NCI-H748 treated with DMSO at 0.1 percent for 48 hours (cell line): Measurements from ENCODE around the gene GPR85.
"Not testable (repeated sequence)": the region's sequence is repeated elsewhere in the genome, so short reads cannot be mapped to it uniquely, and the experiment has no call there.

ENCODE experiments used
- DNase-seq: peaks from one replicate; lab custom pipeline; 2025; lab: John Stamatoyannopoulos, UW

The GPR85 gene

DNA sequence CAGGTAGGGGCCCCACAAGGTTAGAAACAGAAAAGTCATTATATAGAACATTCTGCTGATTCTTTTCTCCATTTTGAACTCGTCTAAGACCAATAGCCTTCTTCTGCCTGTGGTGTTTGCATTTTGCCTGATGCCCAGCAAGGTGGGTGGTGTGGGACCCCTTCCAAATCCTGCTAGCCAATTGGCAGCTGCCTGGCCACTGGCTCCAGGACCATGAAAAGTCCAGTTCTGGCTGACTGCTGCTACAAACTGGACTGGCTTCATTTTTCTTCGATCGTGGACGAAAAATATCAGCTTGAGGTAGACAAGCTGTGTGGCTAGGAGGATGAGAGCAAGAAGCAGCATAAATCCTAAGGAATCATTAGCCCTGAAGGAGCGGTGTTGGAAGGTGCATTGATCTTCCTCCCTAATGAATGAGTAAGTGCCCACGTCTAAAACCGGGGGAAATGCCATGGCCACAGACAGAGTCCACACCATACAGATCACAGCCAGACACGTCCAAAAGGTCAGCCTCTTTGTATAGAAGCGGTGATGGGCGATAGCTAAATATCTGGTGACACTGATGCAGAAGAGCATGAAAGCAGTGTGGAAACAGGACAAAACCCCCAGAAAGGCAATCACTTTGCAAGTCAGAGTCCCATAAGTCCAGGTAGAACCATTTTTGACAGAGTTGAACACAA is 2.7 kb downstream of the GPR85 start:
- DNase-seq: no peak

DNA sequence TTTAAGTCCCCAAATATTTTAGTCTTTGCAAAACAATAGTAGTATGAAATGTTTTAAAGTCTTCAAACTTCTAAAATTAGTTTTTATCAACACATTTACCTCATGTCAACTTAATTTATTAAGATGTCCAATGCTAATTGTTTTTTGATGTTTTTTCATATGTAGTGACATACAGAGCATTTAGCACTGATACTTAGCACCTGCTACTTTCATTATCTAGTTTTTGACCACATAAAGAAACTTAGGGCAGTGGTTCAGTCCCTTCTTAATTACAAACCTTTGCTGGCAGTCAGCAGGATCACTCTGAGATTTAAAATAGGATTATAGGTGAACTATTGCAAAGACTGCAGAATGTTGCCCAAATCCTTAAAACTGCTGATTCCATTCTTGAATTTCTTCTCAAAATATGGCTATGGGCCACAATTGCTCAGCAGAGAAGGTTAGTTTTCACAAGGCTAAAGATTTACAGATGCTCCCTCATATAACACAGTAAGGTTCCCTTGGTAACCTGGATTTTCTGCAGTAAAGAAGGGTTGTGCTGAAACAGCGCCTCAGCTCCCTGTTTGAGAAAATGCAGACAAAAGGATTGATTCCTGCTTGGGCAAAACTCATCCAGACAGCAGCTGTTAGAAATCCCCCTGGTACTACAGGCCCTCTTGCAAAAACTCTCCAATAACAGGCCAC is 3.4 kb downstream of the GPR85 start:
- no peak for DNase-seq

DNA sequence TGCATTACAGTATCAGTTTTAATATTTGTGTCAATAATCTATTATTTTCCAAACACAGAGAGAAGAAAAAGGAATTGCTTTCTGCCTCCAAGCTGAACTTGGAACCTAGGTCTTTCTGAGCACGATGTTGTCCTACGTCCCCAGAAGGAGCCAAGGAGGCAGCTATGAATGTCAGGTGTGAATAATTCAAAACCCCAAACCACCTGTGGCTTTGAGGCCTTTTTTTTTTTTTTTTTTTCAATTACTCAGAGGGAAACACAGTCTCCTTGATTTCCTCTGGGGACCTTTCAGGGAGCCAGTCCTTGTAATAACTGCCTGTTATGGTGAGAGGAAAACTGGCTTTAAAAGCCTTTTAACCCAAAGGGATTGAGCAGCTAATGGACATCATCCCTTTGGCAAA is 8.3 kb downstream of the GPR85 start:
- DNase-seq: no peak

GRCh38 chr7:113076703-113077102 is 9.9 kb downstream of the GPR85 start:
- DNase-seq: no peak

GRCh38 chr7:113071465-113071864 is 15.2 kb downstream of the GPR85 start:
- no peak for DNase-seq

DNA sequence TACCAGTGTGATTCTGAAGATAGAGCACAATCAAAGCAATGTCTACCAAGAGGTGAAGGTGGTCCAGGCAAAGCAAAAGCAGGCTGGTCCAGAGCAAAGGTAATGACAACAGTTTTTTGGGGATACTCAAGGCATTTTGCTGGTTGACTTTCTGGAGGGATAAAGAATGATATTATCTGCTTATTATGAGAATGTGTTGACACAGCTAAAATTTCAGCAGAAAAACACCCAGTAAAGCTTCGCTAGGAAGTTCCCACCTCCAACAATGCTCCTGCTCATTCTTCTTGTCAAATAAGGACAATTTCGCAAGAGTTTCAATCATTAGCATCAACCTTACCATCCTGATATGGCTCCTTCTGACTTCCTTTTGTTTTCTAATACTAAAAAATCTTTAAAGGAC is 24.1 kb downstream of the GPR85 start:
- no peak for DNase-seq

GRCh38 chr7:113060100-113060499 is 26.5 kb downstream of the GPR85 start:
- no peak for DNase-seq

DNA sequence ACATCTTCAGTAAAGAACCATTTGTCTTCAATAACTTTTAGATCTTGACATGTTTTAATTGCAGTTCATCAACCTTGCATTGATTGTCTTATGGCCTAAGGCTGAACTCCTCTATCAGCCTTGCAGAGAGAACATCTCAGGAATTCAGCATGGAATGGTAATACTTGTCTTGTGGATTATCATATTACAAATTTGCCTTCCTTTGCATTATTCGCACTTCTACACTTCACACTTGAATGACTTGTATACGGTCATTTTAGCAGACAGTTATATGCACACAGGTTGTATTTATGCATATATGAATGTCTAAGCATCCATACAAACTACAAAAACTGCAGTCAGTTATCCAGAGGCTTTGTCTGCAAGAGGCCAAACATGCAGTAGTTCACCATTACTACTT is 31.7 kb downstream of the GPR85 start:
- no peak for DNase-seq

DNA sequence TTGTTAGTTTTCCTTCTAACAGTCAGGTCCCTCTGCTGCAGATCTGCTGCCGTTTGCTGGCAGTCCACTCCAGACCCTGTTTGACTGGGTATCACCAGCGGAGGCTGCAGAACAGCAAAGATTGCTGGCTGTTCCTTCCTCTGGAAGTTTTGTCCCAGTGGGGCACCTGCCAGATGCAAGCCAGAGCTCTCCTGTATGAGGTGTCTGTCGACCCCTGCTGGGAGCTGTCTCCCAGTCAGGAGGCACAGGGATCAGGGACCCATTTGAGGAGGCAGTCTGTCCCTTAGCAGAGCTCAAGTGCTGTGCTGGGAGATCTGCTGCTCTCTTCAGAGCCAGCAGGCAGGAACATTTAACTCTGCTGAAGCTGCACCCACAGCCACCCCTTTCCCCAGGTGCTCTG is 32.4 kb downstream of the GPR85 start:
- not testable (repeated sequence) for DNase-seq

- DNase-seq: not testable (repeated sequence)
Measured at GRCh38 chr7:113049221-113049620, 37.4 kb downstream of the GPR85 start.

DNA sequence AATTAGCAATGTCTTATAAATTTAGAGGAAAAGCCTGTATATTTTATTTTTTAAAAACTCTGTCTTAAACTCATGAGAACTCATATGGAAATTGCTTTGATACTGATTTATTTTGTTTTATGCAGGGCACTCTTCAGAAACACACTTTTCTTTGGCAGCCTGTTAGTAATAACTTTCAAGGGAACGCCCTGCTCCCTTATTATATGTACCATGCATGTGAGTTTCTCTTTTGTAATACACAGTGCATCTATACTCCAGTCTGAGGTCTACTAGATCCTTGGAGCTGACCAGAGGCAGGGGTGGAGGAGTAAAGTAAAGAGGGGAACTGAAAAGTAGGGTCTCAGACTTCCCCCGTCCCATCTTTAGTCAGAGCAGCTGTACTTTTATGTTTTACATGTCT is 40.2 kb downstream of the GPR85 start:
- no peak for DNase-seq

DNA sequence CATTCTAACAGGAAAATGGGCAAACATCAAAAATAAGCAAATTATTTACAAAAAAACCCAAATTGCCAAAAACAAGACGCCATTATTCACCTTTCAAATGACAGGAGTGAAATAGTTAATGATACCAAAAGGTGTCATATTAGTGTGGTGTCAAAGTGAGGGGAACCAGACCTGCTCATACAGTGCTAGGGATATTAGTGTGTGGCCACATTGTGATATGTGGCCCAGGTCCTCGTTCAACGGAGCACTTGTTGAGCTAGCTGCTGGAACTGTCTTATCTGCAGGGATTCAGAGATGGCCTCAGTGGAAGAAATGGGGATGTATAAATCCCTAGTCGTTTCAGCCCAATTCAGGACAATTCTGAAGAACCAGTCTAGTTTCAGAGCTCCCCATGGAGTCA is 41.2 kb downstream of the GPR85 start:
- no peak for DNase-seq

DNA sequence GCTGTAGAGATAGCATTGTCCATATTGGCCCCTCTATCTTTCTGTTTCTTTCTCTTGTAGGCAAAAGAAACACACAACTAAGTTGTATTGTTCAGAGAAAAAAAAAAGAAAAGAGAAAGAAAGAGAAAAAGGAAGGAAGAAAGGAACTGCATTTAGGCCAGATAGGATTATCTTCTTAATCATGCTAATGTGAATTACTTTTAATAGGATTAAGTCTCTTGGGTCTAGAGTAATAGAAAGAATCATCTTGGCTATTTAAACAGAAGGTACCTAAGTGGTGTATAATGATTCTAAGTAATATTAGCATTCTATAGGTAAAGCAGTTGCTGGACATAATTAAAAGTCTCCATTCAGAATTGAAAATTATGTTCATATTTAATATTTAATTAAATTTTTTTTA is 42.2 kb downstream of the GPR85 start:
- no peak for DNase-seq

- no peak for DNase-seq
Measured at GRCh38 chr7:113040849-113041248, 45.8 kb downstream of the GPR85 start.

DNA sequence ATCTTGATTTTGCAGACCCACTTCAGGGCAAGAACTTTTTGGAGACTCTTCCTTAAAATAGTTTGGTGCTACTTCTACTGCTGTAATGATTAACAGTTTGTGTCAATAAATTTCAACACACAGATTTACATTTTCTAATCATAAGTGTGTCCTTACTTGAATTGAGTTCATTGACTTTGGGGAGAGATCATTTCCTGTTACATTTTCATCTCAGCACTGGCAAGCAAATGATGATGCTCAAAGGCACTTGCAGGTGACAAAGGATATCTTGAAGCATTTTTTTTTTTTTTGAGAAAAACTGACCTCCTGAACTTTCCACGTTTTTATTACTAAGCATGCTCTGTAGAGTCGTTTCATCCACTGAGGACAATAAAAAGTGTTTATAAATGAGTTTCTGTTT is 52.7 kb downstream of the GPR85 start:
- no peak for DNase-seq
